GM23338 (cell line): ENCODE results near the gene KLHL26. TPM values are rescaled to one million over a fixed set of nuclear protein-coding genes. Genes with fewer than 3 reads are reported as not detected.

Source experiments
- ATAC-seq: fragments of 200-7000 bp; cut with Tn5 transposase; 3 replicates; pipeline ENCODE4 v1.9.1; 2020
- DNase-seq: peaks from one replicate; pipeline ENCODE4 v3.0.0-alpha.2; 2015; ENCODE audit warnings: low spot score
- H2AFZ ChIP-seq: fragments of 200-600 bp; sonication (generic); 2 replicates; pipeline ENCODE4 v1.8.0; 2016; ENCODE audit warnings: antibody characterized with exemption, mild to moderate bottlenecking, moderate library complexity
- H3F3A ChIP-seq: fragments of 200-600 bp; sonication (generic); replicated peaks from 2 replicates; pipeline ENCODE4 v1.8.0; 2017; ENCODE audit warnings: antibody characterized with exemption, mixed run types, low read depth
- H3K27ac ChIP-seq: fragments of 200-600 bp; sonication (generic); 2 replicates; pipeline ENCODE4 v1.6.1; 2016; ENCODE audit warnings: low read depth
- H3K27me3 ChIP-seq: fragments of 200-600 bp; sonication (generic); 2 replicates; pipeline ENCODE4 v1.8.0; 2016; ENCODE audit warnings: mild to moderate bottlenecking, mixed run types, moderate library complexity; ENCODE audit not compliant: insufficient read depth
- H3K36me3 ChIP-seq: fragments of 200-600 bp; sonication (generic); 2 replicates; pipeline ENCODE4 v1.8.0; 2016; ENCODE audit warnings: mild to moderate bottlenecking; ENCODE audit not compliant: insufficient read depth
- H3K4me1 ChIP-seq: fragments of 200-600 bp; sonication (generic); 2 replicates; pipeline ENCODE4 v1.8.0; 2016; ENCODE audit warnings: mild to moderate bottlenecking, moderate library complexity; ENCODE audit not compliant: insufficient read depth
- H3K4me2 ChIP-seq: fragments of 200-600 bp; sonication (generic); 2 replicates; pipeline ENCODE4 v1.7.1; 2017; ENCODE audit warnings: mixed run types
- H3K4me3 ChIP-seq: fragments of 200-600 bp; sonication (generic); 2 replicates; pipeline ENCODE4 v1.6.1; 2016; ENCODE audit warnings: mixed run types
- H3K79me2 ChIP-seq: fragments of 200-600 bp; sonication (generic); replicated peaks from 2 replicates; pipeline ENCODE4 v1.8.0; 2017; ENCODE audit warnings: mild to moderate bottlenecking; ENCODE audit not compliant: insufficient read depth
- H3K9me2 ChIP-seq: fragments of 200-600 bp; sonication (generic); 2 replicates; pipeline ENCODE4 v1.8.0; 2017; ENCODE audit not compliant: insufficient read depth
- H4K20me1 ChIP-seq: fragments of 200-600 bp; sonication (generic); replicated peaks from 2 replicates; pipeline ENCODE4 v1.8.0; 2017; ENCODE audit warnings: mild to moderate bottlenecking; ENCODE audit not compliant: insufficient read depth
- H3K27ac Mint-ChIP-seq: 2 replicates; pipeline ENCODE4 v1.8.0; 2020; ENCODE audit warnings: inconsistent platforms, mild to moderate bottlenecking, moderate library complexity, mixed read lengths
- H3K27me3 Mint-ChIP-seq: 3 replicates; pipeline ENCODE4 v1.8.0; 2022; ENCODE audit warnings: low read depth, mild to moderate bottlenecking, moderate library complexity, mixed read lengths, inconsistent platforms; ENCODE audit not compliant: insufficient read depth, poor library complexity
- H3K36me3 Mint-ChIP-seq: 3 replicates; pipeline ENCODE4 v1.8.0; 2021; ENCODE audit warnings: low read depth, mild to moderate bottlenecking, inconsistent platforms, moderate library complexity, mixed read lengths
- H3K4me1 Mint-ChIP-seq: 3 replicates; pipeline ENCODE4 v1.8.0; 2020; ENCODE audit warnings: mild to moderate bottlenecking, inconsistent platforms, mixed read lengths
- H3K4me3 Mint-ChIP-seq: 3 replicates; pipeline ENCODE4 v1.8.0; 2021; ENCODE audit warnings: moderate library complexity, mild to moderate bottlenecking, inconsistent platforms, mixed read lengths
- H3K9me3 Mint-ChIP-seq: 3 replicates; pipeline ENCODE4 v1.8.0; 2020; ENCODE audit warnings: moderate library complexity, mild to moderate bottlenecking, inconsistent platforms, mixed read lengths
- CREB1 ChIP-seq: fragments of 250-450 bp; sonication (Bioruptor Pico); IDR thresholded peaks from 2 replicates; pipeline ENCODE4 v1.5.0; 2020; ENCODE audit warnings: low read depth, mild to moderate bottlenecking, moderate library complexity
- CTCF ChIP-seq, 2 experiments: fragments of 200-600 bp in 1 of 2; sonication (generic) in 1 of 2; conservative IDR thresholded peaks; 2 replicates each; pipeline versions ENCODE4 v1.5.1 to v1.6.1; 2016 to 2017; ENCODE audit warnings: antibody characterized with exemption in 2 of 2, low read depth in 2 of 2, mild to moderate bottlenecking in 2 of 2, moderate library complexity in 1 of 2
- ETS1 ChIP-seq: IDR thresholded peaks from 2 replicates; pipeline ENCODE4 v1.6.1; 2016; ENCODE audit warnings: antibody characterized with exemption
- EZH2 ChIP-seq: fragments of 200-600 bp; sonication (generic); IDR thresholded peaks from one replicate; pipeline ENCODE4 v1.8.0; 2017; ENCODE audit warnings: antibody characterized with exemption, mild to moderate bottlenecking, low read depth; ENCODE audit not compliant: unreplicated experiment
- EZH2phosphoT487 ChIP-seq: fragments of 200-600 bp; sonication (generic); IDR thresholded peaks from one replicate; pipeline ENCODE4 v1.8.1; 2018; ENCODE audit warnings: antibody characterized with exemption; ENCODE audit not compliant: unreplicated experiment
- JUNB ChIP-seq: IDR thresholded peaks from one replicate; pipeline ENCODE4 v1.6.1; 2016; ENCODE audit warnings: antibody characterized with exemption; ENCODE audit not compliant: unreplicated experiment
- NANOG ChIP-seq: IDR thresholded peaks from 2 replicates; pipeline ENCODE4 v1.6.1; 2016; ENCODE audit warnings: antibody characterized with exemption, borderline replicate concordance
- POLR2AphosphoS5 ChIP-seq: IDR thresholded peaks from 2 replicates; pipeline ENCODE4 v1.6.1; 2016; ENCODE audit warnings: antibody characterized with exemption, low read depth
- REST ChIP-seq: IDR thresholded peaks from one replicate; pipeline ENCODE4 v1.6.1; 2018; ENCODE audit warnings: antibody characterized with exemption; ENCODE audit not compliant: unreplicated experiment
- STAT1 ChIP-seq: IDR thresholded peaks from one replicate; pipeline ENCODE4 v1.6.1; 2016; ENCODE audit warnings: antibody characterized with exemption; ENCODE audit not compliant: unreplicated experiment
- ZNF114 ChIP-seq: fragments of 250-450 bp; sonication (Bioruptor Pico); IDR thresholded peaks from 2 replicates; pipeline ENCODE4 v1.5.0; 2020; ENCODE audit warnings: mild to moderate bottlenecking, moderate library complexity
- ZNF331 ChIP-seq: fragments of 250-450 bp; sonication (Bioruptor Pico); IDR thresholded peaks from 2 replicates; pipeline ENCODE4 v1.5.0; 2020; ENCODE audit warnings: low read depth, mild to moderate bottlenecking, moderate library complexity
- ZNF462 ChIP-seq: fragments of 250-450 bp; sonication (Bioruptor Pico); IDR thresholded peaks from 2 replicates; pipeline ENCODE4 v1.5.0; 2020; ENCODE audit warnings: mild to moderate bottlenecking, moderate library complexity
- polyA plus RNA-seq: library from polyadenylated mRNA; unstranded; fragments of >200 nt; fragmentation: Nextera tagmentation; extraction: Ambion mirVana; gene quantifications from 2 replicates; pipeline ENCODE4 v1.2.1, GENCODE V29; 2016
- total RNA-seq: library from RNA; depleted of rRNA; stranded (reverse); fragments of >200 nt; shearing (Covaris generic); gene quantifications from 2 replicates; pipeline ENCODE4 v1.2.3, GENCODE V29; 2014

Gene KLHL26
- total and polyA plus RNA-seq, 2 experiments from 2014 or later, result 3.6 to 11.2 TPM

GRCh38 chr19:18711893-18712292, 75.1 kb downstream of the KLHL26 start:
- Mint-ChIP-seq H3K9me3 (no peaks in the 10 kb centered on the region), H3K4me3 (no peak overlapping the region), H3K36me3 (no peaks in the 10 kb centered on the region), H3K27ac (no peak overlapping the region), H3K4me1 (peaks cover 14% of the 10 kb centered on the region), H3K27me3 (peaks cover 11% of the 10 kb centered on the region)
- TF ChIP-seq CTCF (conservative IDR thresholded peaks at IDR 0.05; ENCODE audit: low read depth in 2 of 2) (no peak), REST (no peak), NANOG (no peak), STAT1 (no peak), ETS1 (no peak), ZNF331 (no peak), JUNB (no peak), EZH2phosphoT487 (no peak), ZNF462 (no peak), EZH2 (no peak), POLR2AphosphoS5 (no peak), ZNF114 (CRISPR knock-in tag) (no peak), CREB1 (CRISPR knock-in tag) (no peak)
- H3K36me3 ChIP-seq, result no peaks in the 10 kb centered on the region
- no peak overlapping the region for H3K4me2 ChIP-seq
- H3K79me2 ChIP-seq, result peaks cover 17% of the 10 kb centered on the region
- no peaks in the 10 kb centered on the region for H3F3A ChIP-seq
- peaks cover 4% of the 10 kb centered on the region; the same call in 1 of the 2 replicates for H3K4me1 ChIP-seq
- no peak for ATAC-seq
- peaks cover 16% of the 10 kb centered on the region for H4K20me1 ChIP-seq
- no peaks in the 10 kb centered on the region for H3K27me3 ChIP-seq
- no peaks in the 10 kb centered on the region for H3K9me2 ChIP-seq
- H2AFZ ChIP-seq, result no peak overlapping the region
- no peak for DNase-seq
- H3K27ac ChIP-seq, result no peak overlapping the region
- H3K4me3 ChIP-seq, result no peak overlapping the region
